Skeletal muscle satellite cell (primary cell): ENCODE measurements around the gene SNRK.

ENCODE experiments used
- H3K27me3 ChIP-seq: 2 replicates; pipeline ENCODE4 v1.7.0; 2013; ENCODE audit warnings: low read length; ENCODE audit not compliant: control insufficient read depth, insufficient read depth
- H3K36me3 ChIP-seq: 2 replicates; pipeline ENCODE4 v1.7.0; 2013; ENCODE audit warnings: mild to moderate bottlenecking, control low read depth, low read length; ENCODE audit not compliant: insufficient read depth
- H3K4me1 ChIP-seq: 2 replicates; pipeline ENCODE4 v1.7.0; 2013; ENCODE audit warnings: low read length; ENCODE audit not compliant: control insufficient read depth, insufficient read depth
- H3K4me2 ChIP-seq: 2 replicates; pipeline ENCODE4 v1.7.0; 2013; ENCODE audit warnings: mild to moderate bottlenecking, low read length
- H3K4me3 ChIP-seq: 2 replicates; pipeline ENCODE4 v1.7.0; 2013; ENCODE audit warnings: low read length
- H3K9ac ChIP-seq: 2 replicates; pipeline ENCODE4 v1.7.0; 2013; ENCODE audit warnings: mild to moderate bottlenecking, low read depth, low read length, moderate library complexity
- H3K9me3 ChIP-seq: replicated peaks from 2 replicates; pipeline ENCODE4 v1.7.0; 2013; ENCODE audit warnings: mild to moderate bottlenecking, control low read depth, low read length

Gene SNRK

DNA sequence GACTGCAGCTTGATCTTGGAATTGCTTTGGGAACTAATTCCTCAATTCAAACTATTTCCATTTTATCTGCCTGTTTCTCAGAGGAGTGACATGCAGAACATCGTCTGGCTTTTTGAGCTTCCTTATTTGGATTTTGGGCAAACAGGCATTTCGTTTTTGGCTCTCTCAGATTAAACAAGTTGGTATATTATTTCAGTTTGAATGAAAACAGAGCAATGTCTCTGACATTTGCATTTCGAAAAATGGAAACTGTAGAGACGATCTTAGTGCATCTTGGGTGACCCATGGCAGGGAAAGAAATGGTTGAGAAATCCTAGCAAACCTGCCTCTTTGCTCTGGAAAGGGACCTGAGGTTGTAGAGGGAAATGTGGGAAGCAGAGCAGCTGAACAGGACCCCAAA lies 33.0 kb upstream of the SNRK start:
- Histone ChIP-seq H3K4me2 (no peak overlapping the region), H3K9me3 (no peaks in the 10 kb centered on the region), H3K9ac (no peak overlapping the region), H3K27me3 (no peaks in the 10 kb centered on the region), H3K36me3 (no peaks in the 10 kb centered on the region), H3K4me1 (no peaks in the 10 kb centered on the region), H3K4me3 (no peak overlapping the region)

DNA sequence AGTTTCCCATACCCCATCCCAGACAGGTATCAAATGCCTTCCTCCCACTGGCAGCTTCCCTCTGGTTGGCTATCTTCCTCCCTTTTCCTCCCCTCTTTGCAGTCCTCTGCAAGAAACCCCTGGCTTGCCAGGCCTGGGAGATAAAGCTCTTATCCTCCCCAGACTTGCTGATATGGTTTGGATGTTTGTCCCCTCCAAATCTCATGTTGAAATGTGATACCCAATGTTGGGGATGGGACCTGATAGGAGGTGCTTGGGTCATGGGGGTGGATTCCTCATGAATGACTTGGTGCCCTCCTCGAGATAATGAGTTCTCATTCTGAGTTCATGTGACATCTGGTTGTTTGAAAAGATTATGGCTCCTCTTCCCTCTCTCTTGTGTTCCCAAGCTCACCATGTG lies 32.2 kb upstream of the SNRK start:
- Histone ChIP-seq H3K4me2 (no peak overlapping the region), H3K4me3 (no peak overlapping the region), H3K36me3 (no peaks in the 10 kb centered on the region), H3K9me3 (no peaks in the 10 kb centered on the region), H3K27me3 (no peaks in the 10 kb centered on the region), H3K4me1 (peaks cover under 1% of the 10 kb centered on the region), H3K9ac (no peak overlapping the region)

GRCh38 chr3:43255662-43256061 lies 30.7 kb upstream of the SNRK start:
- Histone ChIP-seq H3K4me2 (no peak overlapping the region), H3K9me3 (no peaks in the 10 kb centered on the region), H3K4me3 (no peak overlapping the region), H3K27me3 (no peaks in the 10 kb centered on the region), H3K9ac (no peak overlapping the region), H3K36me3 (no peaks in the 10 kb centered on the region), H3K4me1 (peaks cover 4% of the 10 kb centered on the region)

DNA sequence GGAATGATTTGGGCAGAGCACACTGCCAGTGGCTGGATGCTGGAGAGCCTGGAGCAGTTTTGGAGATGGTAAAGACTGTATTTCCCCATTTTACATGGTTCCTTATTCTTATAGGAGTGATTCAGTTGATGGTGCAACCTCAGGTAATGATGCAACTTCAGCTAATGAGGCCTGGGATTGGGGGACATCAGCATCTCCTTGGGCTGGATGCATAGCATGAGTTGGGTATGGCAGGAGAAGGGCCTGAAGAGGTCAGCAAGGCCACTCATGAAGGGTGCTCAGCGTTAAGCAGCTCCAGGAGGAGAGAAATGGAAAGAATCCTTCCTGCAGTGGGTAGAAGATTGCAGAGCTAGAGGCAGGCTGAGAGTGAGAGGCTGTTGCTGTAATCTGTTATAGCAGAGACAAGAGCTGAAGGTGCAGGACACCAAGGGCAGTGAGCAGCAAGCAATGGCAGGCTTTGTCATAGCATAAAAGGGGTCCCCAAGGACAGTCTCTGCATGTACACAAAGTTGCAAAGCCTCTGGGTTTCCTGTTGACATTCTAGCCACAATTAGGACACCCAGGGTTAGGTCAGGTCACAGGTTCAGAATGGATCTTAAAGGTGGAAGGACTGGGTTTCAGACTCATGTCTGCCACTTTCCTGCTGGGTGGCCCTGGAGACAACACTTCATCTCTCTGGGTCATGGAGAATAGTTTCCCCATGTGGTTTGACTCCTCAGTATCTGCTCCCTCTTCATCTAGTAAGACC lies 29.5 kb upstream of the SNRK start:
- H3K4me2 ChIP-seq, result no peak overlapping the region
- no peaks in the 10 kb centered on the region for H3K36me3 ChIP-seq
- H3K4me3 ChIP-seq, result no peak overlapping the region
- H3K27me3 ChIP-seq, result no peaks in the 10 kb centered on the region
- no peaks in the 10 kb centered on the region for H3K9me3 ChIP-seq
- H3K9ac ChIP-seq, result no peak overlapping the region
- H3K4me1 ChIP-seq, result peaks cover 4% of the 10 kb centered on the region

DNA sequence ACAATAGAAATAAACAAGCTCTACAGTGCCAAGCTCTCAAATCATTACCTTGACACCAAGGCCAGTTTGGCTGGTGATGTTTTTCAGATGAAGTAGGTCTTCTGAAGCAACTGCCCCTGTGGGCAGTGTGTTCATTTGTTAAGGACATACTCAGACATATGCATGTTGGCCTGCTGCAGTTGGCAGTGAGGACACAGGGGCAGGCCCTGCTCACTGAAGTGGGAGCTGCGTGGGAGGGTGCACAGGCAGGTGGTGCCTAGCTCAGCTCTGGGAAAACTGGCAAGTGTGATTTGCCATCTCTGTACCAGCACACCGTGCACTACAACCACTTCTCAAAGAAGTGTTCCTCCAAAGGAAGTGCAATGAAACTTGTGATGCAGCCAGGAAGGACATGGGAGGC lies 28.5 kb upstream of the SNRK start:
- Histone ChIP-seq H3K9me3 (no peaks in the 10 kb centered on the region), H3K27me3 (no peaks in the 10 kb centered on the region), H3K9ac (no peak overlapping the region), H3K36me3 (no peaks in the 10 kb centered on the region), H3K4me1 (peaks cover 4% of the 10 kb centered on the region), H3K4me2 (no peak overlapping the region), H3K4me3 (no peak overlapping the region)

DNA sequence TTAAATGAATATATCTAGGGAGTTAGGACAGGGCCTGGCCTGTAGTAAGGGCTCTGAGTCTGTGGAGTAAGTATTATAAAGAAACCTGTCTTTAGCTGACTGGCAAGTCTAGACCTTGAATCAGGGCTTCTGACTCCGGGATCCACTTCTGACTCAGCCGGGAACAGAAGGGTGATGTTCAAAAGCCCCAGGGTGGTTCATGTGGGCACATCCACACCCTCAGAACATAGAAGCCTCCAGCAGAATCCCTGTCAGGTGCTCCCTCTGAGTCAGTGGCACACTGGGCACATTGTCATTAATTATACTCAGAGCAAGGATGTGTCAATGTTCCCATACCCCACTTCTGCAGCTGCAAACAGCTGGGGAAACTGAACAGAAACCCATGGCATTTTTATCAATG lies 26.7 kb upstream of the SNRK start:
- no peaks in the 10 kb centered on the region for H3K36me3 ChIP-seq
- no peaks in the 10 kb centered on the region for H3K27me3 ChIP-seq
- peaks cover 4% of the 10 kb centered on the region for H3K4me1 ChIP-seq
- H3K9ac ChIP-seq, result no peak overlapping the region
- H3K4me3 ChIP-seq, result no peak overlapping the region
- no peak overlapping the region for H3K4me2 ChIP-seq
- H3K9me3 ChIP-seq, result no peaks in the 10 kb centered on the region

GRCh38 chr3:43260412-43260811 lies 25.9 kb upstream of the SNRK start:
- Histone ChIP-seq H3K4me2 (no peak overlapping the region), H3K36me3 (no peaks in the 10 kb centered on the region), H3K4me3 (no peak overlapping the region), H3K9me3 (no peaks in the 10 kb centered on the region), H3K27me3 (no peaks in the 10 kb centered on the region), H3K4me1 (peaks cover 4% of the 10 kb centered on the region), H3K9ac (no peak overlapping the region)

DNA sequence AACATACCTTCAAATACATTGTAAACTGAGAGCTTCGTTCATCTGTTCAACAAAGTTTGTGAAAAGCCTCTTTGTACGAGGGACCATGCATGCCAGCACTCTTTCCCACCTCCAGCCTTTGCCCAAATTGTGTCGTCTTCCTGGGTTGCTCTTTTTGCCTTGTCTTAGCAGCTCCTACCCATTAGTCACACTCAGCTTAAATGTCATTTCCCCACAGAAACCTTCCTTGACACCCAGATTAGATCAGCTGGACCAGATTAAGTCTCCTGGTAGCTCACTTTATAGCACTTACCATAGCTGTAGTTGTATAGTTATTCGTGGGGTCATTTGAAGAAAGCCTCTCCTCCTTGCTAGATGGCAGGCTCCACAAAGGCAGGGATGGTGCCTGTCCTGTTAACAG lies 24.1 kb upstream of the SNRK start:
- no peaks in the 10 kb centered on the region for H3K27me3 ChIP-seq
- no peak overlapping the region for H3K9ac ChIP-seq
- no peak overlapping the region for H3K4me3 ChIP-seq
- peaks cover 4% of the 10 kb centered on the region for H3K4me1 ChIP-seq
- no peaks in the 10 kb centered on the region for H3K9me3 ChIP-seq
- H3K4me2 ChIP-seq, result no peak overlapping the region
- no peaks in the 10 kb centered on the region for H3K36me3 ChIP-seq

- H3K4me1 ChIP-seq, result no peaks in the 10 kb centered on the region
- no peaks in the 10 kb centered on the region for H3K36me3 ChIP-seq
- no peak overlapping the region for H3K4me3 ChIP-seq
- H3K9me3 ChIP-seq, result no peaks in the 10 kb centered on the region
- no peaks in the 10 kb centered on the region for H3K27me3 ChIP-seq
- no peak overlapping the region for H3K9ac ChIP-seq
- no peak overlapping the region for H3K4me2 ChIP-seq
Observed at GRCh38 chr3:43266451-43266850, 19.9 kb upstream of the SNRK start.

DNA sequence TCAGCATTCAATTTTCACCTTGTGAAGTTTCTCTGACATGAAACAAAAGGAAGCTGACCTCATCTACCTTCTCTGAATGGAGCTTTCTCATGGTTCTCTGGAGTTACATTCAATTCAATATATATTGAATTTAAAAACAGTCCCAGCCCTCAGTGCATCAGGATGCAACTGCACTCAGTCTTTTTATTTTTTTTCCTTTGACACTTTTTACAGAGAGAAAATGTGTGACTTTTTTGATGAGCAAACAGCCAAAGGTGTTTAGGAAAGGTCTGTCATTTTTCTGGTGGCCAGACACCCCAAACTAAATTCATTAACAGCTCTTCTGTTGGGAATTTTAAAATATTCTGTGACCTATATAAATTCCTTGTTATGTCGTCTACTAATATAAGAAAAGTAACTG lies 19.3 kb upstream of the SNRK start:
- Histone ChIP-seq H3K36me3 (no peaks in the 10 kb centered on the region), H3K9ac (no peak overlapping the region), H3K4me2 (no peak overlapping the region), H3K4me1 (no peaks in the 10 kb centered on the region), H3K4me3 (no peak overlapping the region), H3K27me3 (no peaks in the 10 kb centered on the region), H3K9me3 (no peaks in the 10 kb centered on the region)

DNA sequence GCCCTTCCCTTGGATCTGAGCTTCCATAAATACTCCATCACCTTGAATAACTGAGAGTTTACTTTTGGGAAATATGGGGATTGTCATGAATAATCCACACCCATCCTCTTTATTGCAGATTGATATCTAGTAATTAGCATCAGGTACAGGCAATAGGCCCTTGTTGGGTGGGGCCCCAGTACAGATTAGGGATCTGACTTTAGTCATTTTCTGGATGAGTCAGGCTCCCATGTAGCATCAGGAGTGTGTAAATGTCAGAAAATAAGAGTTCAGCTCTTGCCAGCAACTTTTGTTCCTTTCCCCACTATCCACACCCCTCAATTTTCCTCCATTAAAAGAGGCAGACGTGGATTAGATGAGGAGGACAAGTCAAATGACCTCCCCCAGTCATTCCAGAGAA lies 17.7 kb upstream of the SNRK start:
- Histone ChIP-seq H3K27me3 (no peaks in the 10 kb centered on the region), H3K9ac (no peak overlapping the region), H3K9me3 (no peaks in the 10 kb centered on the region), H3K4me2 (no peak overlapping the region), H3K4me1 (no peaks in the 10 kb centered on the region), H3K36me3 (no peaks in the 10 kb centered on the region), H3K4me3 (no peak overlapping the region)

DNA sequence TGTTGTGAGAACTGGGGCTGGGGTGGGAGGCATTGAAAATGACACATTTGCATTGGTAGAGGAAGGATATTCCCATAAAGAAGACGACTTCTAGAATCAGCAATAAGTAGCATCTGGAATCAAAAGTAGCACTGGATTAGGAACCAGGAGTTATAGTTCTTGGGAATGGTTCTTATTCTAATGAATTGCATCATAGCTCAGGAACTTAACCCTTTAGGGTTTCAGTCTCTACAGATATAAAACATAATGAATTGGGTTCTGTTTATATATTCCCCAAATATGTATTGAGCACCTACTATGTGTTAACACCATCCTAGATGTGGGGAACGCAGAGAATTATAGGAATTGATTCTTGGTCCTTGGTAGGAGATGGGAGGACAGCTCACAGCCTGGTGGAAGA lies 16.3 kb upstream of the SNRK start:
- no peaks in the 10 kb centered on the region for H3K36me3 ChIP-seq
- H3K4me3 ChIP-seq, result no peak overlapping the region
- H3K9me3 ChIP-seq, result no peaks in the 10 kb centered on the region
- H3K4me2 ChIP-seq, result no peak overlapping the region
- no peak overlapping the region for H3K9ac ChIP-seq
- no peaks in the 10 kb centered on the region for H3K4me1 ChIP-seq
- H3K27me3 ChIP-seq, result no peaks in the 10 kb centered on the region
